Ascending aorta (tissue), 2 donors: Measurements from ENCODE around the gene FNIP1. TPM values are rescaled to one million over a fixed set of nuclear protein-coding genes. Genes with fewer than 3 reads are reported as not detected.

Experiments used
- DNase-seq, 2 donors: peaks; one replicate each; pipeline ENCODE4 v3.0.0-alpha.2; 2019; ENCODE audit warnings: low spot score in 2 of 2
- H3K27ac ChIP-seq, 2 donors: fragments of 200-600 bp; sonication (generic); one replicate each; pipeline ENCODE4 v1.5.1; 2016 to 2017; ENCODE audit warnings: mild to moderate bottlenecking in 1 of 2
- H3K27me3 ChIP-seq: fragments of 200-600 bp; sonication (generic); one replicate; pipeline ENCODE4 v1.5.1; 2017
- H3K36me3 ChIP-seq, 2 donors: fragments of 200-600 bp; sonication (generic); one replicate each; pipeline ENCODE4 v1.5.1; 2016
- H3K4me1 ChIP-seq, 2 donors: fragments of 200-600 bp; sonication (generic); one replicate each; pipeline ENCODE4 v1.5.1; 2016 to 2017; ENCODE audit warnings: mild to moderate bottlenecking in 1 of 2
- H3K4me3 ChIP-seq, 2 donors: fragments of 200-600 bp; sonication (generic); one replicate each; pipeline ENCODE4 v1.5.1; 2016 to 2017; ENCODE audit warnings: mild to moderate bottlenecking in 1 of 2
- H3K9me3 ChIP-seq, 2 donors: fragments of 200-600 bp; sonication (generic); one replicate each; pipeline ENCODE4 v1.5.1; 2016
- CTCF ChIP-seq, 3 experiments: fragments of 200-600 bp in 2 of 3; fragments of 450-650 bp in 1 of 3; sonication (generic) in 2 of 3; IDR thresholded peaks; one replicate each; pipeline ENCODE4 v1.5.1; 2016 to 2019; ENCODE audit warnings: antibody characterized with exemption in 3 of 3, mild to moderate bottlenecking in 1 of 3, moderate library complexity in 1 of 3
- intact Hi-C: fragments of 100-400 bp; cut with DNase I; formaldehyde crosslinking; loops from one replicate; pipeline ENCODE4 v1.15.1; 2023
- total RNA-seq: library from RNA; depleted of rRNA; stranded (reverse); fragments of >200 nt; gene quantifications from one replicate; pipeline ENCODE4 v1.1.0, GENCODE V29; 2016

The FNIP1 gene
- total RNA-seq, 1 donor from 2014 or later: 20.5 TPM

DNA sequence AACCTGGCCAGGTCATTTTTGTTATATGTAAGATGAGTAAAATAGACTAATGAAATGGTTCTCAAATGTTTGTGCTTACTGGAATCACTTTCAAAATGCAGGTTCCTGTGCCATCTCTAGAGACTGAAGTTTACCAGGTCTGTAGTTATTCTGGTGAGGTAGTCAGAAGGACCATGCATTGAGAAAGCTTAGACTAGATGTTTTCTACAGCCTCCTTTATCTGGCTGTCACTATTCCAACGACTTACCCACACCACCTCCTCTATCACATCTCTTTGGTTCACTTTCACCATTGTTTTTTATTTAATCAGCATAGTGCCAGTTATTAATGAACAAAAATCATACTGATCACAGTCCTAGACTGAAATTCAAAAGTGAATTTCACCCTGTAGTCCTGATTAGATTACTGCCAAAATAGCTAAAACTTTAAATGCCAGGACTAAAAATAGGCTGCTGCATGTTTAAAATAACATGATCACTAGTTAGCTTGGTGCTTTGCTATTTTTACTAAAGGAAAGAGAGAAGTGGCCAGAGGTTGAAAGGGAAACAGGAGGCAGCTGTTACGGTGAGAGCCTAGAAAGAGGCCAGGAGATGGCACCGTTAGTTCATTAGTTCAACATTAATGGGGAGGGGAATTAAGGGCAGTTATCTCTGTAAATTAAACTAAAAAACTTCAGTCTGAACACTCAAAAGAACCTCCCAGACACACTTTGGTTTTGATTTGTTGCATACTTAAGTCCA is 13.9 kb upstream of the FNIP1 start:
- peak in 2 of 3 experiments; percentile 15 to 37 for TF ChIP-seq CTCF (IDR thresholded peaks at IDR 0.05)
- intact Hi-C loops: loop anchor here (1.0 to 5.0 kb wide), 4 partner anchors 14 to 252 kb away; partner anchors contain the start of genes FNIP1, IL3 and RAPGEF6
- peak overlapping the region; percentile 50 to 61 for H3K27ac ChIP-seq

DNA sequence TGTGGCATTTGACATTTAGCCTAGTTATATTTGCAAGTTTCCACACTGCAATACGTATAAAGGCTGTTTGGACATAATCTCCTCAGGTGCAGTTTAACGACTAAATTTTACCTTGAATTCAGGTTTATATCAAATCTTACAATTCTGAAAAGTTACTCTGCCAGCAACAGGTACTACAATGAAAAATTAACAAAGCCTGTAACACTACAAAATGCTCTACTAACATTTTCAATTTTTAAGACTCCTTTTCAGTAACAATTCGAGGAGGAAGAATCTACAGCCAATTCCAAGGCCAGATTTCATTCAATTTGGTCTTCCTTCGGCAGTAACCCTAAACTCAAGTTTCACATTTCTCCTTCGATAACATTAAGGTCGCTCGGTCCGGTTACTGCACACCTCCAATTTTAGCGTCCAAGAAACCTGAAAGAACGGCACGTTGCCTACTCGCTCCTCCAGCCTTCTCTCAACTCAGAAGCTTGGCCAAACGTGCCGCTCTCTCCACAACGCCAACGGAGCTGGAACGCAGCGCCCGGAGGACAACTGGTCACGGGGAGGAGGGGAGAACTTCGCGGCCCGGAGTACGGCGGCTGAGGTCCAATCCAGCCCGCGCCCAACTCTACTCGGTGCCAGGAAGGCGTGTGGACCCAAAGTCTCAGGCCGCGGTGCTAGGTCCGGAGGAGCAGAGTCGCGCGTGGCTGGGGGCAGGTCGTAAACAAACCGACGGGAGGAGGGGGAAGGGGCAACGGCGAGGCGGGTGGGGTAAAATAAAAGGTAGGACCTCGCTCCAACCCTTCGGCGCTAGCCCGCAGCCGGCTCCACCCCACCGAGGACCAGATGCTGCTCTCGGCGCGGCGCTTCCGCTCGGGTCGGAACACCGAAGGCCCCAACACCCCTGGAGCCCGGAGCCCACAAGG is 681 bp downstream of the FNIP1 start:
- no peaks in the 10 kb centered on the region for H3K36me3 ChIP-seq
- intact Hi-C loops: loop anchor here (2.0 to 10.0 kb wide), 3 partner anchors 15 to 531 kb away; partner anchors contain the start of gene CDC42SE2
- peak overlapping the region; percentile 95 to 99 for H3K27ac ChIP-seq
- H3K4me1 ChIP-seq: peaks cover 0 to 23% of the 10 kb centered on the region in 2 donors
- peak overlapping the region; percentile 73 to 98 for H3K4me3 ChIP-seq
- H3K27me3 ChIP-seq: no peaks in the 10 kb centered on the region
- no peaks in the 10 kb centered on the region for H3K9me3 ChIP-seq
- peak in 1 of 3 experiments; percentile 19 for TF ChIP-seq CTCF (IDR thresholded peaks at IDR 0.05)
- DNase-seq: peak; percentile 21 to 88

More for the DNA sequence above, 13.9 kb upstream of the FNIP1 start:
- no peaks in the 10 kb centered on the region for H3K36me3 ChIP-seq
- peaks cover 3 to 4% of the 10 kb centered on the region in 2 donors for H3K4me1 ChIP-seq
- H3K4me3 ChIP-seq: peak overlapping the region; percentile 4 to 15
- no peaks in the 10 kb centered on the region for H3K27me3 ChIP-seq
- H3K9me3 ChIP-seq: no peaks in the 10 kb centered on the region
- no peak for DNase-seq

GRCh38 chr5:131795228-131795627 is 1.6 kb downstream of the FNIP1 start:
- Histone ChIP-seq H3K27me3 (no peaks in the 10 kb centered on the region), H3K4me3 (peak overlapping the region; percentile 73 to 98), H3K9me3 (no peaks in the 10 kb centered on the region), H3K4me1 (peaks cover 0 to 23% of the 10 kb centered on the region in 2 donors), H3K36me3 (no peaks in the 10 kb centered on the region), H3K27ac (peak overlapping the region in 1 of 2 donors; percentile 95)
- intact Hi-C loops: loop anchor here (5.0 to 10.0 kb wide), 2 partner anchors 208 to 530 kb away; partner anchors contain the start of gene CDC42SE2
- no peak for TF ChIP-seq CTCF (IDR thresholded peaks at IDR 0.05)
- no peak for DNase-seq

DNA sequence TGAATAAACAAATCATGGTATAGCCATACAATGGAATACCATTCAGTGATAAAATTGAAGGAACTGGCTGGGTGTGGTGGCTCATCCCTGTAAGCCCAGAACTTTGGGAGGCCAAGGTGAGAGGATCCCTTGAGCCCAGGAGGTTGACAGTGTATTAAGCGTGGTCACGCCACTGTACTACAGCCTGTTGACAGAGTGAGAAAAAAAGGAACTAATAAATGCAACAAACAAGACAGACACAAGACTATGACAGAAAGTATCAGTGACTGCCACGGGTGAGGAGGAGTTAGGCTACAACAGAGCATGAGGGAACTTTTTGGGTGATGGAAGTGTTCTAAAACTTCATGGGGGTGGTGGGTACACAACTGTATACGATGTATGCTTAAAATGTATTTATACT is 2.2 kb downstream of the FNIP1 start:
- Histone ChIP-seq H3K4me1 (peaks cover 0 to 23% of the 10 kb centered on the region in 2 donors), H3K36me3 (no peaks in the 10 kb centered on the region), H3K9me3 (no peaks in the 10 kb centered on the region), H3K27ac (no peak overlapping the region), H3K4me3 (peak overlapping the region in 1 of 2 donors; percentile 73), H3K27me3 (no peaks in the 10 kb centered on the region)
- DNase-seq: no peak
- TF ChIP-seq CTCF (IDR thresholded peaks at IDR 0.05): no peak
- intact Hi-C loops: loop anchor here (10.0 kb wide), 1 partner anchor 530 kb away; the partner anchor contains the start of gene CDC42SE2

GRCh38 chr5:131792896-131793295 is 3.9 kb downstream of the FNIP1 start:
- Histone ChIP-seq H3K27ac (no peak overlapping the region), H3K27me3 (no peaks in the 10 kb centered on the region), H3K4me1 (peaks cover 0 to 23% of the 10 kb centered on the region in 2 donors), H3K36me3 (no peaks in the 10 kb centered on the region), H3K9me3 (no peaks in the 10 kb centered on the region), H3K4me3 (no peak overlapping the region)
- no peak for DNase-seq
- no peak for TF ChIP-seq CTCF (IDR thresholded peaks at IDR 0.05)
- intact Hi-C loops: loop anchor here (10.0 kb wide), 1 partner anchor 528 kb away; the partner anchor contains the start of gene CDC42SE2
